ENCODE measurements around the gene ACHE. TPM values are rescaled to one million over a fixed set of nuclear protein-coding genes. Genes with fewer than 3 reads are reported as not detected.

The ACHE gene
- total RNA-seq, 6 donors from 2014 or later, result 1.3 to 2.9 (median 2.2) TPM; not detected in 1

DNA sequence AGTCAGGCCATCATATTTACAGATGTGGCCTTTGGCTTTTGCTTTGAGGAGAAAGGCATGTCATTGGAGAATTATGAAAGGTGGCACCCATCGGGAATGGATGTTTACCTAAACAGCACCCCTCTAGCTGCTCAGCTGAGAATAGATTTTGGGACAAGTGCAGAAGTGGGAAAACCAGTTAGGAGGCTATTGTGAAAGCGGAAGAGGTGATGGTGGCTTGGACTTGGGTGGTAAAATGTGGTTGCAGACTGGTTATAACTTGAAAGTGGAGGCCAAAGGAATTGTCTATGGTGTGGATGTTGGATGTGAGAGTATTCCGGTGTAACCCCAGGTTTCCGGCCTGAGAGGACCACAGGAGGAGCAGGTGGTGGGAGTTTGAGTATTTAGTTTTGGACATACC is 48.3 kb downstream of the ACHE start:
- ATAC-seq (ENCODE audit: low FRiP score in 2 of 2), result no peak
- TF ChIP-seq, protein P1, sequence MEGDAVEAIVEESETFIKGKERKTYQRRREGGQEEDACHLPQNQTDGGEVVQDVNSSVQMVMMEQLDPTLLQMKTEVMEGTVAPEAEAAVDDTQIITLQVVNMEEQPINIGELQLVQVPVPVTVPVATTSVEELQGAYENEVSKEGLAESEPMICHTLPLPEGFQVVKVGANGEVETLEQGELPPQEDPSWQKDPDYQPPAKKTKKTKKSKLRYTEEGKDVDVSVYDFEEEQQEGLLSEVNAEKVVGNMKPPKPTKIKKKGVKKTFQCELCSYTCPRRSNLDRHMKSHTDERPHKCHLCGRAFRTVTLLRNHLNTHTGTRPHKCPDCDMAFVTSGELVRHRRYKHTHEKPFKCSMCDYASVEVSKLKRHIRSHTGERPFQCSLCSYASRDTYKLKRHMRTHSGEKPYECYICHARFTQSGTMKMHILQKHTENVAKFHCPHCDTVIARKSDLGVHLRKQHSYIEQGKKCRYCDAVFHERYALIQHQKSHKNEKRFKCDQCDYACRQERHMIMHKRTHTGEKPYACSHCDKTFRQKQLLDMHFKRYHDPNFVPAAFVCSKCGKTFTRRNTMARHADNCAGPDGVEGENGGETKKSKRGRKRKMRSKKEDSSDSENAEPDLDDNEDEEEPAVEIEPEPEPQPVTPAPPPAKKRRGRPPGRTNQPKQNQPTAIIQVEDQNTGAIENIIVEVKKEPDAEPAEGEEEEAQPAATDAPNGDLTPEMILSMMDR (IDR thresholded peaks at IDR 0.05), result no peak
- TF ChIP-seq EP300 (IDR thresholded peaks at IDR 0.05) (no peak), POLR2AphosphoS5 (IDR thresholded peaks at IDR 0.05) (no peak), POLR2A (IDR thresholded peaks at IDR 0.05) (no peak)
- Histone ChIP-seq H3K9me3 (no peaks in the 10 kb centered on the region), H3K36me3 (no peaks in the 10 kb centered on the region), H3K27me3 (no peaks in the 10 kb centered on the region), H3K4me1 (peaks cover 7% of the 10 kb centered on the region in 4 donors), H3K27ac (no peak overlapping the region), H3K4me3 (no peak overlapping the region)
- WGBS, 2 donors, result 84 to 89% methylated on average over 4 of the region's 4 CpGs
- DNase-seq, result no peak

DNA sequence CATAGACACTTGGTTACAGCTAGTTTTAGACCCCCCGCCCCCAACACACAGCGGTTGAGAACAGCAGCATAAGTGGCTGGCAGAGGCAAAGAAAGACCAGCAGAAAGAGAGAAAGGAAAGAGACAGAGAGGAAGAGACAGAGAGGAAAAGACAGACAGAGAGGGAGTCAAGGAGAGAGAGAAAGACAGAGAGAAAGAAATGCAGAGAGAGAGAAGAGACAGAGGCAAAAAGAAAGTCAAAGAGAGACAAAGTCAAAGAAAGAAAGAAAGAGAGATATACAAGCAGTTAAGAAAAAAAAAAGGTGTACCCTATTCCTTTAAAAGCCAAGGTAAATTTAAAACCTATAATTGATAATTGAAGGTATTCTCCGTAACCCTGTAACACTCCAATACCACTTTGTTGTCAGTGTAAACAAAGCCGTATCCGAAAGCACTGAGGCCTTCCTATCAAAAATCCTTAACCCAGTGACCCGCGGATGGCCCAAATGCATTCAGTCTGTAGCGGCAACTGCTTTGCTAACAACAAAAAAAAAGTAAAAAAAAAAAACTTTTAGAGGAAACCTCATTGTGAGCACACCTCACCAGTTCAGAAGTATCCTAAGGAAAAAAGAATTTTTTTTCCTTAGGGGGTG is 55.1 kb downstream of the ACHE start:
- 58 to 73% methylated on average over 8 of the region's 8 CpGs for WGBS, 2 donors
- no peaks in the 10 kb centered on the region for H3K36me3 ChIP-seq
- no peak overlapping the region for H3K27ac ChIP-seq
- H3K4me3 ChIP-seq, result no peak overlapping the region
- H3K4me1 ChIP-seq, result peaks cover 9 to 20% (median 12%) of the 10 kb centered on the region in 4 donors
- H3K9me3 ChIP-seq, result no peaks in the 10 kb centered on the region
- no peaks in the 10 kb centered on the region for H3K27me3 ChIP-seq
- no peak for DNase-seq
- TF ChIP-seq EP300 (IDR thresholded peaks at IDR 0.05) (no peak), POLR2AphosphoS5 (IDR thresholded peaks at IDR 0.05) (no peak), POLR2A (IDR thresholded peaks at IDR 0.05) (no peak)
- TF ChIP-seq, protein P1 (IDR thresholded peaks at IDR 0.05), result no peak
- no peak for ATAC-seq (ENCODE audit: low FRiP score in 2 of 2)

Small RNA genes lying within 50 kb of the gene (small RNA-seq; reads per million reads assigned to genes)
- 0 reads per million in 4 donors for gene RN7SL549P
- 0 reads per million in 4 donors for gene RPS29P15

Other genes with a start within 250 kb of the ACHE start
- not detected for gene ACTL6B, start 239.4 kb downstream of the ACHE start, total RNA-seq
- 100 to 1,000 TPM; 153 to 291 (median 278) TPM for gene GNB2, start 222.1 kb downstream of the ACHE start, total RNA-seq
- 100 to 1,000 TPM in 1 of 6 donors, 10 to 100 TPM in 5; 18.7 to 151 (median 52.9) TPM for gene GIGYF1, start 201.6 kb downstream of the ACHE start, total RNA-seq
- gene POP7, start 189.8 kb downstream of the ACHE start, total RNA-seq, result 10 to 100 TPM in 5 of 6 donors, 1 to 10 TPM in 1; 9.4 to 32.5 (median 22.2) TPM
- gene EPO, start 175.4 kb downstream of the ACHE start, total RNA-seq, result under 1 TPM in 1 of 6 donors, not detected in 5; 0.20 TPM
- gene ZAN, start 162.3 kb downstream of the ACHE start, total RNA-seq, result not detected
- gene EPHB4, start 68.4 kb downstream of the ACHE start, total RNA-seq, result 10 to 100 TPM; 36.7 to 96.5 (median 56.6) TPM
- 10 to 100 TPM; 14.5 to 50.1 (median 43.9) TPM for gene SLC12A9, start 43.2 kb downstream of the ACHE start, total RNA-seq
- 10 to 100 TPM; 17.8 to 74.3 (median 67.3) TPM for gene TRIP6, start 28.5 kb downstream of the ACHE start, total RNA-seq
- 100 to 1,000 TPM in 4 of 6 donors, 10 to 100 TPM in 2; 57.9 to 324 (median 111) TPM for gene SRRT, start 20.8 kb downstream of the ACHE start, total RNA-seq
- gene UFSP1, start 6.2 kb downstream of the ACHE start, total RNA-seq, result 1 to 10 TPM in 4 of 6 donors, under 1 TPM in 1, not detected in 1; 0.55 to 8.5 (median 4.8) TPM
- 1 to 10 TPM in 3 of 6 donors, under 1 TPM in 3; 0.30 to 3.1 (median 0.94) TPM for gene MUC3A, start 53.6 kb upstream of the ACHE start, total RNA-seq
- 1 to 10 TPM in 2 of 6 donors, under 1 TPM in 1, not detected in 3; 0.69 to 2.1 (median 1.8) TPM for gene MUC12, start 73.7 kb upstream of the ACHE start, total RNA-seq
- gene MUC17, start 124.2 kb upstream of the ACHE start, total RNA-seq, result not detected
- gene TRIM56, start 189.6 kb upstream of the ACHE start, total RNA-seq, result 10 to 100 TPM; 25.4 to 66.1 (median 51.3) TPM
- 100 to 1,000 TPM in 1 of 6 donors, 10 to 100 TPM in 4, 1 to 10 TPM in 1; 8.4 to 125 (median 24.0) TPM for gene SERPINE1, start 231.2 kb upstream of the ACHE start, total RNA-seq

Measured in upper lobe of left lung (tissue), 6 donors.